CD4-positive, alpha-beta T cell treated with Interleukin-2 at 100 ng/mL for 4 hours (primary cell): Measurements from ENCODE around the gene HAPSTR1.
"Not testable (repeated sequence)": the region's sequence is repeated elsewhere in the genome, so short reads cannot be mapped to it uniquely, and the experiment has no call there.

Experiments
- DNase-seq: peaks from one replicate; pipeline ENCODE4 v3.0.0-alpha.2; 2020; ENCODE audit warnings: low spot score

HAPSTR1 gene, protein sequence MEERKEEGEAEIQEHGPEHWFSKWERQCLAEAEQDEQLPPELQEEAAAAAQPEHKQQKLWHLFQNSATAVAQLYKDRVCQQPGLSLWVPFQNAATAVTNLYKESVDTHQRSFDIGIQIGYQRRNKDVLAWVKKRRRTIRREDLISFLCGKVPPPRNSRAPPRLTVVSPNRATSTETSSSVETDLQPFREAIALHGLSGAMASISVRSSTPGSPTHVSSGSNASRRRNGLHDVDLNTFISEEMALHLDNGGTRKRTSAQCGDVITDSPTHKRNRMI

DNA sequence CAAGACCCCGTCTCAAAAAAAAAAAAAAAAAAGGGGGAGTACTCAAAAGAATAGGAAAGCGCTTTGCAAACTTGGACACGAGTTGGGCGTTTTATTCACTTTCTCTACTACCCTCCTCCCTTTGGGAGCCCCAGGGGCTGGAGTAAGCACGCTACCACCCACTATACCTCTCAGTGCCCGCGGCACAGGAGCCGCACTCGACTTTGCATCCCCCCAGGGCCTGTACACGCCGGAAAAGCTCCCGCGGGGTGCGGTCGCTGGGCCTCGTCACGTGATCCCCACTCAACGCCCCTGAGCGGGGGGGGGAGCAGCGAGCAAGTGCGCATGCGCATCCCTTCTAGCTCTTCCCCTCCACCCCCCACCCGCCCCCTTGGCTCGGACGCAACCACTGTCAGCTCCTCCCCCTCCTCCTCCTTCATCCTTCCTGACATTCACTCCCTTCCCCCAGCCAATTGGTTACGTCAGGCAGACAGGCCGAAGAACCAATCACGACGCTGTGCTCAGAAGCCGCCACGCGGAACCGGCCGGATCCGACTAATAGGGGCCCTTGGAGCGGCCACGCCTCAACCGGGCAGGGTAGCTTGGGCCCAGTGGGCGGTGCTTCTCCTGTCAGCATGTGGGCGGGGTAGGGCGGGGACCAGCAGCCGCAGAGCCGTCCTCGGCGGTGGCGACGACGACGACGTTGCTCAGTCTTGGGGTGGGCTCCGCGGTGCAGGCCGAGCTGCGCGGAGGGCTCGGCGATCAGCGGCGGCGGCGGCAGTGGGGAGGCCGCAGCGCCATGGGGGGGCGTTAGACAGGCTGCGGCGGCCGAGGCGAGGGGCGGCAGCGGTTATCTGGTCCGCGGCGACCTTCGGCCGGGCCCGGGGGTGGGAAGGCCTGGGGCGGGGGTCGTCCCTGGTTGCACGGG is at the start of gene HAPSTR1:
TSS of gene HAPSTR1 (plus strand) at position 685 of the 907 bp plus-strand sequence. CDS start 401 bp downstream, outside the sequence.
- DNase-seq: peak; percentile 100

DNA sequence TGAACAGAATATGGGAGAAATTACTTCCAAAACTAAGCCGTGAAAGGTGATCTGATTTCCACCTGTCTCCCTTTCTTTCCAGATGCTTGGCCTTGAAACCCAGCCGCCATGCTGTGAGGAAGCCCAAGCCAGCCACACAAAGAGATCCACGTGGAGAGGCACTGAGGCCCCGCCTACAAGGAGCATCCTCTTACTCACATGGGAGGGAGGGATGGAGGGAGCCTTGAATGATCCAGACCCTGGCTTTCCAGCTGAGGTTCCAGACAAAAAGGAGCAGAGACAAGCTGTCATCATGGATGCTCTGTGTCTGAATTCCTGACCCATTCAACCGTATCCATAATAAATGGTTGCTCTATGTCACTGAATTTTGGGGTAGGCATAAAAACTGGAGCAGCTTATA is 48.9 kb upstream of the HAPSTR1 start:
- no peak for DNase-seq

DNA sequence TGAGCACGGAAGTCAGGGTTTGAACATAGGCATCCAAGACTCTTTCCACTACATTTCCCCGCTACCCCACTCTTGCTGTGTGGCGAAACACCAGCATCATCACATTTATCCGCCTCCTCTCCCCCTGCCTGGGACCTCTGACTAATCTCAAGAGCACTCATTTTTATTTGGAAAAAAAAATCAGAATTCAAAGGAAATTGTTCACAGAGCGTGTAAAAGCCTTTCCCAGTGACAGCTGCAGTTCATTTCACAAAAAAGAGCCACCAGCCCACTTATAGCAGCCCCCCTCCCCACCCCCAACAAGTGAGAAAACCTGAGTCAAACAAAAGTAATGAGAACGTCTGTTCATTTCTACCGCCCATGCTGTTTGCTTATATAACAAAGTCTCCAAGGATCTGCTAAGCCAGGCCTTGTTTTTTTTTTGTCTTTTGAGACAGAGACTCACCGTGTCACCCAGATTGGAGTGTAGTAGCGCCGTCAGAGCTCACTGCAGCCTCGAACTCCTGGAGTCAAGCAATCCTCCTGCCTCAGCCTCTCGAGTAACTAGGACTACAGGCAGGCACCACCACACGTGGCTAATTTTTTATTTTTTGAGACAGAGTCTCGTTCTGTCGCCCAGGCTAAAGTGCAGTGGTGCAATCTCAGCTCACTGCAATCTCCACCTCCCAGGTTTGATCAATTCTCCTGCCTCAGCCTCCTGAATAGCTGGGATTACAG is 48.3 kb upstream of the HAPSTR1 start:
- DNase-seq: no peak

DNA sequence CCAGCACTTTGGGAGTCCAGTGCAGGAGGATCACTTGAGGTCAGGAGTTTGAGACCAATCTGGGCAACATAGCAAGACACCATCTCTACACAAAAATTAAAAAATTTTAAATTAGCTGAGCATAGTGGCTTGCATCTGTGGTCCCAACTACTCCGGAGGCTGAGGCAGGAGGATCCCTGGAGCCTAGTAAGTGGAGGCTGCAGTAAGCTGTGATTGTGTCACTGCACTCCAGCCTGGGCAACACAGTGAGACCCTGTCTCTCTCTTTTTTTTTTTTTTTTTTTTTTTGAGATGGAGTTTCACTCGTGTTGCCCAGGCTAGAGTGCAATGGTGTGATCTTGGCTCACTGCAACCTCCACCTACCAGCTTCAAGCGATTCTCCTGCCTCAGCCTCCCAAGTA is 45.9 kb upstream of the HAPSTR1 start:
- not testable (repeated sequence) for DNase-seq

DNA sequence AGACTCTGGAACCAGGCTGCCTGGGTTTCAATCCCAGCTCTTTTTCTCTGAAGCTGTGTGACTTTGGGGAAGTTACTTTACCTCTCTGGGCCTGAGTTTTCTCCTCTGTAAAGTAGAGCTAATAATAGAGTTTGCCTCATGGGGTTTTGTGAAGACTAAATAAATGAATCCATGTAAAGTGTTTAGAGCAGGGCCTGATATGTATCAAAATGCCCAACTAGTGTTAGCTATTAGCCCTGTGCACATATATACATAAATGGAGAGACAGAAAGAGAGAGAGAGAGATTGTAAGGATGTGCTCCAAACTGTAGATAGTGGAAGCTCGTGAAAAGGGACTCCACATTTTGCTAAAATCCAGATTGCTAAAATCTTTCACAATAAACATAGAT is 44.8 kb upstream of the HAPSTR1 start:
- no peak for DNase-seq

DNA sequence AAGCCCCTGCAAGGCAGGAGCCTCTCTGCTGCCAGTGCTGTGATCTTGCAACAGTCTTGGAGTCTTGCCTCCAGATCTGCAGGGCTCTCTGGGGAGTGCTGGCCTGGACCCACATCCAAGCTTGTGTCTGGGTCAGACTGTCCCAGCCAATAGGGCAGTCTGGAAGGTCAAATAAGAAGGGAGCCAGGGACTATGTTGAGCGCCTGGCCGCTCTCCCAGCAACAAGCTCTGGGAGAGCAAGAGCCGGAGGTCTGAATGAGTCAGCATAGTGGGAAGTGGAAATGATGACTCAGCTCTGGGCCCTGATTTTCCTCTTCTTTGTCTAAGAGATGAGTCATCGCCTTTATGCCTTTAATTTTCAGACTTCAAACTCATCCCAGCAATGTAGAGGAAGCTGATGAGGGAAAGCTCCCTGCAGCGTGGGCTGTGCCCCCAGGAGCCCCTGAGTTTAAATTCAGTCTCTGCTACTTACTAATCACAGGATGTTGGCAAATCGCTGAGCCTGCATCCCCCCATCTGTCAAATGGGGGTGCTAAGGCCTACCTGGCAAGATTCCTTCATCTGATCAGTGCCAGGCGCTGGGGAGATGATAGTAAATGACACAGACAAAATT is 43.6 kb upstream of the HAPSTR1 start:
- DNase-seq: peak; percentile 35

DNA sequence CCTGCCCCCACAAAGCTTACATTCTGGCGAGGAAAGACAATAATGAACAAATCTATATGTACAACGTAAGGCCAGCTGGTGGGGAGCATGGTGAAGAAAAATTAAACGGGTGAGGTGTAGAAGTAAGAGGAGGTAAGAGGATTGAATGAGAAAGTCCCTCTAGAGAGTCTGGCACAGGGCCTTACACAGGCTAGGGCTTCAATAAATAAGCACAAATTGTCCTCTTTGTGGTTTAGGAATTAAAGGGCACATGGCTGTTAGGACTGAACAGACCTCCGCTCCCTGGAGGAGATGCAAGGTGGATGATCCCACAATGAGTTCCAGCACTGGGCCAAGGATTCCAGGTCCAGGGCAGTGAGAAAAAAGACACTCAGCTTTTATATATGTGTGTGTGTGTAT is 43.1 kb upstream of the HAPSTR1 start:
- DNase-seq: no peak

DNA sequence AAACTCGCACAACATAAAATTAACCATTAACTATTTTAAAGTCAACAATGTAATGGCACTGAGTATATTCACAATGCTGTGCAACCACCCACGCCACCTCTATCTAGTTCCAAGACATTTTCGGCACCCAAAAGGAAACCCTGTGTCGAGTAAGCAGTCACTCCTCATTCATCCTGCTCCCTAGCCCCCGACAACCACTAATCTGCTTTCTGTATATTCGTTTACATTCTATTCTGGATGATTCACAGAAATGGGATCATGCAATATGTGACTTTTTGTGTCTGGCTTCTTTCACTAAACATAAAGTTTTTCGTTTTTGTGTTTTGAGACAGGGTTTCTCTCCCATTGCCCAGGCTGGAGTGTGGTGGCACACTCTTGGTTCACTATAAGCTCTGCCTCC is 42.2 kb upstream of the HAPSTR1 start:
- DNase-seq: no peak

DNA sequence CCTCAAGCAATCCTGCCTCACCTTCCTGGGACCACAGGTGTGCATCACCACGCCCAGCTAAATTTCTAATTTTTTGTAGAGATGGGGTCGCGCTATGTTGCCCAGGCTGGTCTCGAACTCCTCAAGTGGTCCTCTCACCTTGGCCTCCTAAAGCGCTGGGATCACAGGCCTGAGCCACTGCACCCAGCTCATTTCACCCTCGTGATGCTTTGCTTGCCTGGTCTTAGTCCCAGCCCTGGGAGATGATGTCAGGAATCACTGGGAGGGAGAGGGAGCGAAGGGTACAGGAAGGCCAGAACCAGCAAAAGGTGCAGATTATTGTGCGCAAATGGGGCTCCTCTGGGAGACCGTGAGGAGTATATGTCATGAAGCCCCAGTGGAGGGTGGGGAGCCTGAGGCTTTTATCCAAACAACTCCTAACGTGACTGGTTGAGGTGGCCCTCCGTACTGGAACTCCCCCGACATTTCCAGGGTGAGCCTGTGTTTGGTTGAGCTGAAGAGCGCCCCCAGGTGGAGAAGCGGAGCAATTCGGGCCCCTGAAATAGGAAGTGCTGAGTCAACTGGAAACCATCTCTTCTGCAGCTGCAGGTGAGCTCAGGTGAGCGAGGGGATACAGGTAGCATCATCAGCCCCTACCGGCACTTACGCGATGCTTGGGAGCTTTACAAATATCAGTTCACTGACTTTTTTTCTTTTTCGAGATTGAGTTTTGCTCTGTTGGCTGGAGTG is 41.2 kb upstream of the HAPSTR1 start:
- DNase-seq: peak; percentile 2

DNA sequence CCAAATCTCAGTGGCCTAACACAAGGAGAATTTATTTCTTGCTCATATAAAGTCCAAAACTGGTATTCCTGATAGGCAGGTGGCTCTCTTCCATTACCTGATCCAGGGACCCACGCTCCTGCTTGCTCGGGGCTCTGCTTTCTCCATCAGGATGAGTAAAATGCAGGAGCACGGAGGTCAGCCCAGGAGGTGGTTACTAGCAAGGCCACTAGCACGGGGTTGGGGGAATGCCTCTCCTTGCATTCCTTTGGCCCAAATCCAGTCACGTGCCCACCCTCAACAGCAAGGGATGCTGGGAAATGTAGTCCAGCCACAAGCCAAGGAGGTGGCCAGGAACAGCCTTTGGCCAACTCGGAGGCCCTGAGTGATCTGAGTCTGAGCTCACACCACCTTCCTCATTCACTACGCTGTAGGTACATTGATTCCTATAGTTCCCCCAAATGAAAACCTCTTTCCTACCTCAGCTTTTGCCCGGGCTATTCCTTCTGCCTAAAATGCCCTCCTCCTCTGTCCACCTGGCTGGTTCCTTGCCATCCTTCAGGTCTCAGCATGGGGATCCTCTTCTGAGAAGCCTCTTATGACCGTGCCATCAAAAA is 38.3 kb upstream of the HAPSTR1 start:
- no peak for DNase-seq

DNA sequence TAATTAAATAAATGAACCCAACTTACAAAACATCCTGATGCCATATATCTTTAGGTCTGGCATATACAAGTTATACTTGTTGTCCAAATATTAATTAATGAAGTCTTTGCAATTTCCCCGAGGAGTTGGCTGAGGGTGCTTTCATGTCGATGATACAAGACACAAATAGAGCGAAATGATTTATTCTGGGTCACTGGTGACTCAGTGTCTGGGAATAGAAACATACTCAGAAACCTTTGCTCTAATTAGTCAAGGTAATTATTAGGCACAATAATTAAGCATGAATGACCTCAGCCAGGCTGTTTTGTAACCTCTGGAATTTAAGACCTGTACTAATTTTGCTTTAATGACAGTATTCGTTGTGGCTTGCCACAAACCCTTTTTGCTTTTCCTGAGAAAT is 37.0 kb upstream of the HAPSTR1 start:
- DNase-seq: no peak

DNA sequence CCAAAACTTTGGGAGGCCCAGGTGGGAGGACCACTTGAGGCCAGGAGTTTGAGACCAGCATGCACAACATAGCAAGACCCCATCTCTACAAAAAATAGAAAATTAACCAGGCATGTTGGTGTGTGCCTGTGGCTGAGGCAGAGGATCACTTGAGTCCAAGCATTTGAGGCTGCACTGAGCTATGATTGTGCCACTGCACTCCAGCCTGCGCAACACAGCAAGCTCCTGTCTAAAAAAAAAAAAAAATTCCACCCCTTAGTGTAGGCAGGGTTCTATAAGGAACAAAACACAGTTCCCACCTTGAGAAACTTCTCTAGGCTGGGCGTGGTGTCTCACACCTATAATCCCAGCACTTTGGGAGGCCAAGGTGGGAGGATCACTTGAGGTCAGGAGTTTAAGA is 36.3 kb upstream of the HAPSTR1 start:
- DNase-seq: no peak

DNA sequence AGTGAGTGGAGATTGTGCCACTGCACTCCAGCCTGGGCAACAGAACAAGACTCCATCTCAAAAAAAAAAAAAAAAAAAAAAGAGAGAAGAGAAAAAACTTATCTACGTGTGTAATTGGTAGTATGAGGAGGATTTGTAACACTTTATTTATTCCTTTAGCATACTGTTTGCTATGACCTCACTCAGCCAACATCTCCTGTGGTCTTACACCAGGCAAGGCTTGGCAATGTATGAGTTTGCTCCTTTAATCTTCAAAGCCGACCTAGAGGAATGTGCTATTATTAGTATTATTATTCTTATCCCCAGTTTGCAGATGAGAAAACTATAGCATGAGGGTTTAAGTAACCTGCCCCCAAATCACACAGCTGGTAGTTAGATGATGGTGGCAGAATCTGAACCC is 35.8 kb upstream of the HAPSTR1 start:
- no peak for DNase-seq

DNA sequence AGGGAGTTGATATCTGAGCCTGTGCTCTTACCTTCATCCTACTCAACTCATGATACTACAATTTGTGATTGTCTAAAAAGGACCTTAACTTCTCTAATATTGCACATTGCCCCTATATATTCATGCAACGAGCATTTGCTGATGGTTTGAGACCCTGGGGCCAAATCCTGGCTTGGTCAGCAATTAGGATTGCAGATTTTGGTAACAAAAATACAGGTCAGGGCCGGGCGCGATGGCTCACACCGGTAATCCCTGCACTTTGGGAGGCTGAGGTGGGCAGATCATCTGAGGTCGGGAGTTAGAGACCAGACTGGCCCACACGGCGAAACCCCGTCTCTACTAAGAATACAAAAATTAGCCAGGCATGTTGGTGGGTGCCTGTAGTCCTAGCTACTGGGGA is 35.4 kb upstream of the HAPSTR1 start:
- no peak for DNase-seq

DNA sequence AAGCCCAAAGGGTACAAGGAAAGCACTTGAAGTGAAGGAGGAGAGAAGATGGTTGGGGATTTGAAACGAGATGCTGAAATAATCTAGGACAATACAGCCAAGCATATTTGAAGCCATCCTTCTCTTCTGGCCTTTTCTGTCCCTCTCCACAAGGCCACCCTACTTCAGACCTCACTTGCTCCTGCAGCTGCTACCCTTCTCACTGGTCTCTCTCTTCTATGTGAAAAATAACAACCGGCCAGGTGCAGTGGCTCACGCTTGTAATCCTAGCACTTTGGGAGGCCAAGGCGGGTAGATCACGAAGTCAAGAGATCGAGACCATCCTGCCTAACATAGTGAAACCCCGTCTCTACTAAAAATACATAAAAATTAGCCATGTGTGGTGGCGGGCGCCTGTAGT is 33.2 kb upstream of the HAPSTR1 start:
- no peak for DNase-seq

DNA sequence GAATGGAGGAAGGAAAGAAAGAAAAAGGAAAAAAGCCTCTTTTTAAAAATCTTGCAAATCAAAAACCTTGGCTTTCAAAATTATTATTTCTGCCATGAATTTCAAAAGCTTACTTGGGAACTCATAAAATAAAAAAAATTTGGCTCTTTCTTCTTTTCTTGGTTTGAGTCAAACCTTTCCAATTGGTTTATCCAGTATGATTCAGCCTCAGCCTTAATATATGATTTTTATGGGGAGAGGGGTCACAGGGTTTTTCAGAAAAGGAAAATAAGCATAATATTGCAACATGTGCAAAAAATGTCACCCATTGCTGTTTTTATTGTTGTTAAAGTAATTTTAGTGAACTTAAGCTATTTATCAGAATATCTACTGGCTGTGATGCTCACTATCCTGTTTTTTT is 31.2 kb upstream of the HAPSTR1 start:
- DNase-seq: no peak

DNA sequence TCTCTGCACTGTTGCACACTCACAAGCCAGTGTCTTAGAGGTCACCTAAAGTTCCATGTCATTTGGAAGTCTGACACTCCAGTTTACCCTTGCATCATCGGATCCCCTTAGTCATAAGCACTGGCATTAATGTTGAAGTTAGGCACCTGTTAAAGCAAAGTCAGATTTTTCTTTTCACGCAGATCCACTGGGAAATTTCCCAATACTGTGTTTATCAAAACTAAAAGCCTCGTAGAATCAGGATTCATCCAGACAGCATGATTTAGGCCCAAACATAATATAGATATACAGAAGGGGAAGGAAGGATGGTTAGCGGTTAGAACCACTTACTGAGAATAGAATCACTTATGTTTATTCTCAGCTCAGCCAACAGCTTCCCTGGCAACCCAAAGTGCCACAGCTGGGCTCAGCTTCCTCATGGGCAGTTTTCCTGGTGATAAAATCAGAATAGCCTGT is 30.1 kb upstream of the HAPSTR1 start:
- DNase-seq: no peak

DNA sequence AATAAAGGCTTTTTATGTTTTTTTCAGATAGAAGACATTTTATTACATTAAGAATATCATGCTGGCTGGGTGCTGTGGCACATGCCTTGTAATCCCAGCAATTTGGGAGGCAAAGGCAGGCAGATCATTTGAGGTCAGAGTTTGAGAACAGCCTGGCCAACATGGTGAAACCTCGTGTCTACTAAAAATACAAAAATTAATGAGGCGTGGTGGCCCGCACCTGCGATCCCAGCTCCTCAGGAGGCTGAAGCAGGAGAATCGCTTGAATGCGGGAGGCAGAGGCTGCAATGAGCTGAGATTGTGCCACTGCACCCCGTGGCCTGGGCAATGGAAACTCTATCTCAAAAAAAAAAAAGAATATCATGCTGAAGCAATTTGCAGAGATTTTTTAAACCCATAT is 29.1 kb upstream of the HAPSTR1 start:
- no peak for DNase-seq

DNA sequence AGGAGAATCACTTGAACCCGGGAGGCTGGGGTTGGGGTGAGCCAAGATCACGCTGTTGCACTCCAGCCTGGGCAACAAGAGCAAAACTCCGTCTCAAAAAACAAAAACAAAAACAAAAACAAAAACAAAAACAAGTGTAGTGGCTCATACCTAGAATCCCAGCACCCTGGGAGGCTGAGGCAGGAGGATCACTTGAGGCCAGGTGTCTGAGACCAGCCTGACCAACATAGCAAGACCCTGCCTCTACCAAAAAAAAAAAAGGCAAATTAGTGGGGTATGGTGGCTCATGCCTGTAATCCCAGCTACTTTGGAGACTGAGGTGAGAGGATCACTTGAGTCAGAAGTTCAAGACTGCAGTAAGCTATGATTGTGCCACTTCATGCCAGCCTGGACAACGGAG is 26.4 kb upstream of the HAPSTR1 start:
- no peak for DNase-seq

DNA sequence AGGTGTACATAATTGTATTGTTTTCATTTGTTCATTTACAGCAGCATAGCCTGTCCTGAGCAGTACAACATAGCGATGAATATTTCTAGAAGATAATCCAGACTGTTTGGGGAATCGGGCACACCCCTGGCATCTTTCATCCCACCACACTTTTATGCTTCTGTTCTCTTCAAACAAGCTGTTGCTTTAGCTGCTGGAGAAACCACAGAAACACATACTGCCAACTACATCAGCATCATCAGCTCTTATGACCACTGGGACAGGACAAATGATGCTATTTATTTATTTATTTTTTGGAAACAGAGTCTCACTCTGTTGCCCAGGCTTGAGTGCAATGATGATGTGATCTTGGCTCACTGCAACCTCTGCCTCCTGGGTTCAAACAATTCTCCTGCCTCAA is 22.6 kb upstream of the HAPSTR1 start:
- no peak for DNase-seq

DNA sequence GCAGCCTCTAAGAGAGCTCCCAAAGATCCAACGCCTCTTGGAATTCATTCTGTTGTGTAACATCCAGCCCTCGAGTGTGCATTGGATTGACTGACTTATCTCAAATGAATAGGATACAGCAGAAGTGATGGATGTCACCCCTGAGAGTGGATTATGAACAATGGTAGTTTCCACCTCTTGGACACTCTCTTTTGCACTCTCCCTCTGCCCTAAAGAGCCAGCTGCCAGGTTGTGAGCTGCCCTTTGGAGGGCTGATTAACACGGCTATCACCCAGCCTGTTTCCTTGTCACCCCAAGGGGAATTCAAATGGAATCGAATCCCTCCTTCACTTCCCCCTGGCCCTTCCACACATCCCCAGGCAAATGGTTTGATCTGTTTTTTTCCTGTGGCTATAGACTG is 21.2 kb upstream of the HAPSTR1 start:
- no peak for DNase-seq
